Measurements from ENCODE around the gene MUC13. TPM values are rescaled to one million over a fixed set of nuclear protein-coding genes. Genes with fewer than 3 reads are reported as not detected.

Gene MUC13
- total RNA-seq, 1 donor from 2014 or later: not detected

GRCh38 chr3:124873226-124873625 is 61.3 kb downstream of the MUC13 start:
- no peak for ATAC-seq

- ATAC-seq: no peak
Measured at GRCh38 chr3:124867511-124867910, 67.0 kb downstream of the MUC13 start.

- ATAC-seq: no peak
Measured at GRCh38 chr3:124862006-124862405, 72.5 kb downstream of the MUC13 start.

GRCh38 chr3:124861041-124861440 is 73.5 kb downstream of the MUC13 start:
- no peak for ATAC-seq

GRCh38 chr3:124860599-124860998 is 74.0 kb downstream of the MUC13 start:
- no peak for ATAC-seq

- no peak for ATAC-seq
Measured at GRCh38 chr3:124859025-124859424, 75.5 kb downstream of the MUC13 start.

GRCh38 chr3:124858275-124858674 is 76.3 kb downstream of the MUC13 start:
- no peak for ATAC-seq

GRCh38 chr3:124856677-124857076 is 77.9 kb downstream of the MUC13 start:
- no peak for ATAC-seq

Other genes starting within 250 kb of the MUC13 start
- gene UMPS, start 204.3 kb downstream of the MUC13 start, total RNA-seq: 21.5 TPM
- 83.0 TPM for gene ITGB5, start 47.4 kb downstream of the MUC13 start, total RNA-seq
- 13.0 TPM for gene HEG1, start 121.2 kb upstream of the MUC13 start, total RNA-seq

Data from esophagus mucosa (tissue), 1 donor.